HG02884 (cell line): ENCODE measurements around the gene IGFL2.
"Not testable (repeated sequence)": the region's sequence is repeated elsewhere in the genome, so short reads cannot be mapped to it uniquely, and the experiment has no call there.

Experiments used
- ATAC-seq: cut with Tn5 transposase; IDR thresholded peaks from one replicate; pipeline ENCODE4 v1.9.1; 2021; ENCODE audit warnings: mild to moderate bottlenecking, moderate library complexity; ENCODE audit not compliant: unreplicated experiment

IGFL2 gene

DNA sequence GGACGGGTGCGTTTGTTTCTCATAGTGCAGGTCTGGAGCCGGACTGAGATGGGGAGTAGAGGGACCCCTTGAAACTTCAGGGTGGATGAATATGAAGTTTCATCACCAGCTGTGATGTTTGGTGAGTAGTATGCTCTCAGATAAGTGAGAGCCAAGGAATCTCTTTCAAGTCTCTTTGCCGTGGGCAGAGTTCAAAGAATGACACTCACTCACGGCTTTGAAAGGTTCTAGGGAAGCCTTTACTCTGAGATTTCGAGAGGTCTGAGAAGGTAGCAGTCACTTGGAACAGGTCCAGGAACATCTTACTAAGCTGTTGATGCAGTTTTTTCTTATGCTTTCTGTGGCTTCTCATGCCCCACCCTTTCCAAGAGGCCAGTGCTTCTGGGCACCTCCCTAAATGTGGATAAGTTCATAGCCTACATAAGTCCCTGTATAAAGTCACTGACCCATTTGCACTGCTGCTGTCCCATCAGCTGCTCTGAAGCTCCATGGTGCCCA, at the start of gene IGFL2:
IGFL2 (plus strand) TSS at position 448 of the 498 bp plus-strand sequence; CDS start at position 489, 41 bp downstream.
- no peak for ATAC-seq

GRCh38 chr19:46100344-46100743, 47.7 kb upstream of the IGFL2 start:
- no peak for ATAC-seq

DNA sequence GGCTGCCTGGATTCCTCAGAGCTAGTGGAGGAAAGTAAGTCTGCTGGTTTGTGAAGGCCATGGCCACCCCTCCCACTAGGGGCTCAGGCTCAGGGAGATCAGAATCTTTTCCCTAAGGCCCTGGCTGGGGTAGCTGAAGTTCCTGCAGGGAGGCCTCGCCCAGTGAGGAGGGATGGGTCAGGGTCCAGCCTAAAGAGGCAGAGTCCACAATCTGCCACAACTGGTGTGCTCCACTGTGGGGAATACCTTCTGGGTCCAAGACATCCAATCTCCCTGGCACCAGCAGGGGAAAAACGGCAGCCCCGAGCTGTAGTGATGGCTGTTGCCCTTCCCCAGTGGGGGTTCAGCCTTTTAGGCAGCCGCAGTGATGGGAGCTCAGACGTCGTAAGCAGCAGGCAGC, 46.7 kb upstream of the IGFL2 start:
- no peak for ATAC-seq

- ATAC-seq: not testable (repeated sequence)
Measured at GRCh38 chr19:46102333-46102732, 45.7 kb upstream of the IGFL2 start.

GRCh38 chr19:46107371-46107770, 40.7 kb upstream of the IGFL2 start:
- no peak for ATAC-seq

DNA sequence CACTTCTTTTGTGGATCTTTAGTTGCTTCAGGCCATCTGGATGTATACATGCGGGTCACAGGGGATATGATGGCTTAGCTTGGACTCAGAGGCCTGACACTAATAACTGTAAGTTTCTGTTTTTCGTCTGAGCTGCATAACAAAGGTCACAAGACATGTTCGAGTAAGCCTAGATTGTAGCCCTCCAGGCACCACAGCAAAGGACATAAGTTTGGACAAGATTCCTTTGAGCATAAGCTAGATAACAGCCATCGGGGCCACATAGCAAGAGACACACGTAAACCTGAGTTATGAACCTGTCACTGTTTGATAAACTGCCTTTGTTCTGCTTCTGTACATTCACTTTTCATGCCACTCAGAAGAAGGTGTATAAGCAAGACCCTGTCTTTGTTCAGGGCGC, 38.2 kb upstream of the IGFL2 start:
- no peak for ATAC-seq

DNA sequence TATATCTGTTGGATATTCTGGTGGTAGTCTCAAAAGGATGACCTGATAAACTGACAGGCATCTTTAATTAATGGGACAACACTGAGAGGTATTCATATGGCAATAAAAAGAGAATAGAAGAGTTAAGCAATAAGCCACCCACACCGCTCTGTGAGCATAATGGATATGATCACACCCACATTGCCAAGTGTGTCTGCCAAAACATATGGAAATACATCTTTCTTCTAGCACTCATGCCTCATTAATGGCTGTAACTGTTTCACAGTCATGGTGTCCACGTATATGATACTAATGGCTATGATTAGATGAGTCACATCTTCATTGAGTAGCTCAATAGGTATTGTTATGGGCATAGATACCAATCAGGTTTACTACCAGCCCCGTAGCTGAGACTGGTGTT, 36.7 kb upstream of the IGFL2 start:
- no peak for ATAC-seq

DNA sequence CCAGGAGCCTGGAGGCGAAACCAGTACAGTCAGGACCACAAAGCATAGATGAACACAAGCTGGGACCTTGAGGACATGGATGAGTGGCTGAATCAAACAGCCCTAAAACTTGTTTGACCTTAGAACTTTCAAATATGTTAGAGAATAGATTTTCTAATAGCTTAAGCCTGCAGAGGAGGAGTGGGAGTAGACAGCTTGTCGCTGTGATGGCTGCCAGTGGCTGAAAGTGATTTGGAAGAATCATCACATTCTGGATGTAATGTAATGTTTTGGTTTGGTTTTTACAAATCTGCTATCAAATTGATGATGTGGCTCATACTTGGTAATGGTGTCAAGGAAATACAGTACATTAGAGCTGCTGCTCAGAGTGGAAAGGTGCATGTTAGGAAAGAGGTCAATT, 35.5 kb upstream of the IGFL2 start:
- no peak for ATAC-seq

GRCh38 chr19:46113726-46114125, 34.3 kb upstream of the IGFL2 start:
- no peak for ATAC-seq

GRCh38 chr19:46115396-46116106, 32.5 kb upstream of the IGFL2 start:
- no peak for ATAC-seq

DNA sequence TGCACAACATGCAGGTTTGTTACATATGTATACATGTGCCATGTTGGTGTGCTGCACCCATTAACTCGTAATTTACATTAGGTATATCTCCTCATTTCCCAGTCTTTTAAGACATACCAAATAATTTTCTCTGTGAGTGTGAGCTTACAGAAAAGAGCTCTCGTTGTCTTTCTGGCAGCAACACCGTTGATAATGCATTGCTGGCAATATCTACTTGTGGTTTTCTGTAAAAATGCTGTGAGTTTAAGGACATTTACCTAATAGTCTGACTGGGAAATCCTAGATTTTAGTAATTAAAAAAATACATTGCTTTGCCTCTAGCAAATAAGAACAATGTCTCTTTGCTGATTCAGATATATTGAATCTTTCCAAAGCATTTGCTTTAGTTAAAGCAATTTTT, 31.9 kb upstream of the IGFL2 start:
- no peak for ATAC-seq

DNA sequence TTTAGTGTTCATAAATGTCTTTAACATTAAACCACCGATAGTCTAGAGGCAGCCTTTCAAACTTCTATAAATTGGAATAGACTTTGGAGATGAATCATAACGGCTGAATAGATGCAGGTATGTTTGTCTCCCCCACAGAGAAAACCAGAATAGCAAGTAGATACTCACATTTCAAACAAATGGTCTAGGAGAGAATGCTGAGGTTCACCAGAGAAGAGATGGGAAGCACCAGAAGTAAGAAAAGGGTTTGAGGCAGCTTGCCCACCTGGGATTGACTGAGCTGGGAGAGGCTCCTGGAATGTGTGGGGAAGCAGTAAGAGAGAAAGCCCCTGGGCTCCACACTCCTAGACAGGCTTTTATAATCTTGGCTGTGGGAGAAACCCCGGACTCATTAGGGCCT, 29.9 kb upstream of the IGFL2 start:
- ATAC-seq: no peak

GRCh38 chr19:46124638-46125115, 23.4 kb upstream of the IGFL2 start, which contains the start of gene IGFL3:
Gene IGFL3, minus strand, starts transcription at chr19:46124688. Its CDS starts 39 bp downstream, at chr19:46124649.
- ATAC-seq: no peak

DNA sequence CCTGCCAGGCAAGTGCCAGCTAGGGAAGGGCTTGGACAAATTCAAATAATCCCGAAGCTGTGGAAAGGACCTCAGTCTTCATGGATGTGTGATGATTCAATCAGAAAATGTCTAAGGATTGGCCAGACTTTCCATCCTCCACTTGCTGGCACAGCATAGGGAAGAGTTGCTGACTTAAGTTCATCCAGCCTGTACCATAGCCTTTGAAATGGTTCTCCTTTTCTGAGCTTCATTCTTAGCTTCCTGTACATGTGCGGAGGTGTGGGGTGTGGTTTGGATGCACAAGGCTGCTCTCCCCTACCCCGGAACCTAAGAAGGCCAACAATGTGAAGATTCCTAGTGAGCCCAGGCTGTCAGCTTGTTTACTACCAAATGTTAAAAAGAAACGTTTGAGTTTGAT, 22.6 kb upstream of the IGFL2 start:
- no peak for ATAC-seq

GRCh38 chr19:46126086-46126580, 21.9 kb upstream of the IGFL2 start:
- ATAC-seq: no peak

- ATAC-seq: no peak
Measured at GRCh38 chr19:46131485-46132143, 16.4 kb upstream of the IGFL2 start.

DNA sequence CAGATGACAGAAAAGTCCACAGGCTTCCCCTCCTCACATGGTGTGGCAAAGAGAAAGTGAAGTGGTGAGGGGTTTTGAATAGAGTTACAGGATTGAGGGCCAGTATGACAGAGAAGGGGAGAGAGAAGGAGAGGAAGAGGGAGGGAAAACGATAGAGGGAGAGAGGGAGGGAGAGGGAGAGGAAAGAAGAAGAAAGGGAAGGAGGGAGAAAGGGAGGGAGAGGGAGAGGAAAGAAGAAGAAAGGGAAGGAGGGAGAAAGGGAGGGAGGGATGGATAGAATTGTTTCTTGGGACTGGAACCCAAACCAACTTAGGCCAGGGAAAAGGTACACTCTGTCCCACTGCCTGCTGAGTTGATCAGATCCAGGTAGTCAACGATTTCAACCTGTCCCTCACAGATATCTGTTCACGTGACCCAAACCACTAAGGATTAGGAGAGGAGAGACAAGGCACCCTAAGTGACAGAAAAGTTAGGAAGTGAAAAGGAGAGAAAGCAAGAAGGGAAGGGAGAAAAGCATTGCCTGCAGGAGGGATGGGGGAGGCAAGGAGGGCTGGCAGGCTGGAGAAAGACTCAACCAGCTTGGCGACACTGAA, 15.4 kb upstream of the IGFL2 start:
- ATAC-seq: no peak

DNA sequence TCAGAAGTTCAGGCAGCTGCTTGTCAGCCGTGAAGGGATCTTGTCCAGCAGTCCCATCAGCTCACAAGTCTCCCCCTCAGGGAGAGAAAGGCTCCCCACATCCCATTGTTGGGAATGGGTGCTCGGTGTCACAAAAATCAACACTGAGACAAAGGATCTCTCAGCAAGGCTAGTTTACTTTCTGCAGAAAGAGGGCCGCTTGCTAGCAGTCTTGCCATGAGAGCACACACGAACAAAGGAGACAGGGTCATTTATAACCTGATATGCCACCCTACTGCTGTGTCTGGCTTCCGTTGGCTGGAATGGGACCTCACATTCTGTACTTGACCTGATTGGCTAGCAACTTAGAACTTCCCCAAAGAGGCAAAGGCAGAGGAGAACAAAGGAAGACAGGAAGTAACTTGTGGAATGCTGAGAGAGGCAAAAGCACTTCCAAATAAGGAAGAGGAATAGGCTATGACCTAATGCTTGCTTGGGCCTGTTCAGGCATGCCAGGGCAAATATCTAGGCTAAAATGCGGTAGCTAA, 14.9 kb upstream of the IGFL2 start:
- no peak for ATAC-seq

- ATAC-seq: no peak
Measured at GRCh38 chr19:46133777-46134241, 14.2 kb upstream of the IGFL2 start.

DNA sequence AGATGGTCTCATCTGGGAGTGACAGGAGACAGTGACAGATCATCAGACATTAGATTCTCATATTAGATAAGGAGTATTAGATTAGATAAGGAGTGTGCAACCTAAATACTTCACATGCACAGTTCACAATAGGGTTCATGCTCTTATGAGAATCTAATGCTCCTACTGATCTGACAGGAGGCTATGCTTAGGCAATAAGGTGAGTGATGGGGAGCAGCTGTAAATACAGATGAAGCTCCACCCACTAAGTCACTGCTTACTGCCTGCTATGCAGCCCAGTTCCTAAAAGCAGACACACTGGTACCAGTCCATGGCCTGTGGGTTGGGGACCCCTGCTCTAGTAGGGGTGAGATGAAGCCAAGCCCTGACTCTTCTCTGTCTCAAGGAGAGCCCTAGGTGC, 13.5 kb upstream of the IGFL2 start:
- ATAC-seq: no peak

DNA sequence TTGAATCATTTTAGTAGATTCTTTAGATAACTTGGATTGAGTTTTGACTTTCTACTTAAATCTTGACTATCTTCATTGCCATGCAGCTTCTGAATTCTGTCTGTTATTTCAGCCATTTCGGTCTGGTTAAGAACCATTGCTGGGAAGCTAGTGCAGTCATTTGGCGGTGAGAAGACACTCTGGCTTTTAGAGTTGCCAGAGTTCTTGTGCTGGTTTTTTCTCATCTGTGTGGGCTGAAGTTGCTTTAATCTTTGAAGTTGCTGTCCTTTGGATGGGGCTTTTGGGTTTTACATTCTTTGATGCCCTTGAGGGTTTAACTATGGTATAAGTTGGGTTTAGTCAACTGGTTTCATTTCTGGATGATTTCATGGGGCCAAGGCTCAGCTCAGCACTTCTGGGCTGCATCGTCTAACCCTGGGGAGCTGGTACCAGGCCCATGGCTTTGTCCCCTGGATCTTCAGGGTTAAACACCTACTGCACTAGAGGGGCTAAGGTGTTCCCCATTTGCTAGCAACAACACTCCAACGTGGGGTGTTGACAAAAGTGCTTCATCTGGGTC, 10.0 kb upstream of the IGFL2 start:
- no peak for ATAC-seq
